Stimulated activated CD8-positive, alpha-beta memory T cell treated with anti-CD3 and anti-CD28 coated beads, Interleukin-4, amount 100 ng/mL, for 4 hours (primary cell): ENCODE measurements around the gene MSI1.

Source experiments
- DNase-seq, 2 donors: peaks; one replicate each; pipeline ENCODE4 v3.0.0-alpha.2; 2020; ENCODE audit warnings: low read depth in 2 of 2, low spot score in 1 of 2

Gene MSI1

DNA sequence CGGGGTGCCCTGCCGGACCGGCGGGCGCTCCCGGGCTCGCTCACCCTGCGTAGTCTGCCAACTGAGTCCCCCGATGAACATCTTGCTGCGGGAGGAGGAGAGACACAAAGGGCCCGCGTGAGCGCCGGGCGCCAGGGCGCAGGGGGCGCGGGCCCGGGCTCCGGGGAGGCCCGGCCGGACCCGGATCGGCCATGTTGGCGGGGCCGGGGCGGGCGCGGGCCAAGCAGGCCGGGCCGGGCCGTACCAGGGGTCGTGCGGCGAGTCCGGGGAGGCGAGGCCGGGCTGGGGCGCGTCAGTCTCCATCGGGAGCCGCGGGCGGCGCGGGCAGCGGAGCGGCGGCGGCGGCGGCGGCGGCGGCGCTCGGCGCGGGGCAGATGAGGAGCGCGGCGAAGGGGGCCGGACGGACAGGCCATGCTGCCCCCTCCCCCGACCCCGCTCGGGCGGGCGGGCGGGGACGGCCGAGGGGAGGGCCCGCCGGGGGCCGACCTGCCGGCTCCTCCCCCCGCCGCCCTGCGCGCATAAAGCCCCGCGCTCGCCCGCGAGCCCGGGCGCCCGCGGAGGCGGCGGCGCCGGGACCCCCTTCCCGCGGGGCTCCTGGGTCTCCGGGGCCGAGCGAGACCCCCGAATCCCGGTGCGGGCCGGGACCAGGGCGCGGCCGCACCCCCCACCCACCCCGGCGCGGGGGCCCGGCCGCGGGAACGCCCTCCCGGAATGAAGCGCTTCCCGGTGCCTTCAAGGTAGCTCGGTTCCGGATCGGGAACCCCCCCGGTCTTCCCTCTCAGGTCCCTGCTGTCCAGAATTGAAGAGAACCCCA is at the start of gene MSI1:
Gene MSI1, minus strand, starts transcription at position 376 of the 814 bp plus-strand sequence. Its CDS starts 73 bp downstream, at position 303.
- no peak for DNase-seq

DNA sequence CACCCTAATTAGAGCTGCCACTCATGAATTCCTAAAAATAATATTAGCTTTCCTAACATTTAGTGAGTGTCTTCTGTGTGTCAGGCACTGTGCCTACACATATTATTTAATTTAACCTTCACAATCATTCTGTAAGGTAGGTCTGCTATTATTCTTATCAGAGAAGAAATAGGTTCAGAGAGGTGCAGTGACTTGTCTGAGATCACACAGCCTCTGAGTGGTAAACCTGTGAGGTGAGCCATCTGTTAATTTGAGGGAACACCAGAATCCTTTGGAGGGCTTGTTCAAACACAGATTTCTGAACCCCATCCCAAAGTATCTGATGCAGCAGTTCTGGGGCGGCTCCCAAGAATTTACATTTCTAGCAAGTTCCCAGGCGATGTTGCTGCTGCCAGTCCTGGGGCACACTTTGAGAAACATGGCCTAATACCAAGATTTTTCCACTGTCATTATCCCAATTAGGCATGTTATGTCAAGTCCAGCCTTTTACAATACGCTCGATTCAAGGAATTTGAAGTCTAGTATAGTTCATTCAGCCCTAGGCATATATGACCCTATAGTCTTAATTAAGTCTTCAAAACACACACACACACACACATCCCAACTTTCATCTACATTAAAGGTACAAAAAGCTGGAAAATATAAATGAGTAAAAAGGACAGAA is 49.1 kb upstream of the MSI1 start:
- no peak for DNase-seq

DNA sequence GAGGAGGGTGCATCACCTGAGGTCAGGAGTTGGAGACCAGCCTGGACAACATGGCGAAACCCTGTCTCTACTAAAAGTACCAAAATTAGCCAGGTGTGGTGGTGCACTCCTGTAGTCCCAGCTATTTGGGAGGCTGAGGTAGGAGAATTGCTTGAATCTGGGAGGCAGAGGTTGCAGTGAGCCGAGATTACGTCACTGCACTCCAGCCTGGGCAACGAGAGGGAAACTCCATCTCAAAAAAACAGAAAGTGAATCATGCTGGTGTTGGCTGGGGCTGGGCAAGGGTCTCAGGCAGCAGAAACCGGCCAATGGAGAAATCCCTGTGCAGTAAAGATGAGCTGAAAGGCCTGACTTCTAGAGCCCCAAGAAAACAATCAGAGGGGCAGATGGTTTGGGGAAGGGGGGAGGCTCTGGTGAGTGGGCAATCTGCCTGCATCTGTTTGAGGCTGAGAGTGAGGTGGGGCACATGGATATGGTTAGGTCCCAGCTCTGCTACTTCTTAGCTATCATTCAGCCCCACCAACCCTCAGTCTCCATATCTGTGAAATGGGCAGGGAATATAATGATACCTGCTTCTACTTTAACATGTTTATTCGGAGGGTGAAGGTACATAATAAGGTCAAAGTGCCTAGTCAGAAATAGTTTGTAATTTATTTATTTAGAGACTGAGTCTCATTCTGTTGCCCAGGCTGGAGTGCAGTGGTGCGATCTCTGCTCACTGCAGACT is 47.7 kb upstream of the MSI1 start:
- DNase-seq, result no peak

DNA sequence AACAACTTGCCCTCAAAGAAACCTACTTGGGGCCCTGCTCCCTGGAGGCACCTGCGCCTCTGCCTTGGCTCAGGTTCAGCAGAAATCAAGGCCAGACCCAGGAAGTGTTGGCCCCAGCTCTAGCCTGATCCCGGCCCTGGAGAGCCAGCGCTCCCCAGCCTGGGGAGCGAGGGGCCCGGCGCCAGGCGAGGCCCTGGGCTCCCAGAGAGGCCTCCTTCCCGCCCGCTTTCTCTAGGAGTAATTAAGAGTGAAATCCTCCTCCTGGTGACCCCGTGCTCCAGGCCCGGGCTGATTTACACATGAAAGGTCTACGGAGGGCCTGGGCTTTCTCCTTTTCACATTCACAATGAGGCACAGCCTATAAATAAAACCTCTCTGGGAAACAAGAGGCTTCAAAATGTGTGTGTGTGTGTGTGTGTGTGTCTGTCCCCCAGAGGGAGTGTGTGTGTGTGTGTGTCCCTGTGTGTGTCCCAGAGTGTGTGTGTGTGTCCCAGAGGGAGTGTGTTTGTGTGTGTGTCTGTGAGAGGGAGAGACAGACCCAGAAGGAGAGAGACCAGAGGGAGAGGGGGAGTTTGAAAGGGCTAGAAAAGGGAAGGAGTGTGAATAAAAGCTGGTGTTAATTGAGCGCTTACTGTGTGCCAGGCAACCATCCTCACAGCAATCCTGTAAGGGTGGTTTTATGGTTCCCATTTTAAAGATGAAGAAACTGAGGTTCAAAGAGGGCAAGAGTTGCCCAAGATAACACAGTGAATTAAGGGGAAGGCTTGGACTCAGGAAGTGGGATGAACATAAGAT is 45.1 kb upstream of the MSI1 start:
- DNase-seq, result no peak

DNA sequence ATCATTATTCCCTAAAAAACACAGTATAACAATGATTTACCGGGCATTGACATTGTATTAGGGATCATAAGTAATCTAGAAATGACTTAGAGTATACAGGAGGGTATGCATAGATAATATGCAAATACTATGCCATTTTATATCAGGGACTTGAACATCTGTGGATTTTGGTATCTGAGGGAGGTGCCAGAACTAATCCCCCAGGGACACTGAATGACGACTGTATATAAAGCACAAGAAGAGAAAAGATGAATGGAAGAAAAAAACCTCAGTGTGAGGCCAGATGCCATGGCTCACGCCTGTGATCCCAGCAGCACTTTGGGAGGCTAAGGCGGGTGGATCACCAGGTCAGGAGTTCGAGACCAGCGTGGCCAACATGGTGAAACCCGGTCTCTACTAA is 43.5 kb upstream of the MSI1 start:
- DNase-seq, result no peak

DNA sequence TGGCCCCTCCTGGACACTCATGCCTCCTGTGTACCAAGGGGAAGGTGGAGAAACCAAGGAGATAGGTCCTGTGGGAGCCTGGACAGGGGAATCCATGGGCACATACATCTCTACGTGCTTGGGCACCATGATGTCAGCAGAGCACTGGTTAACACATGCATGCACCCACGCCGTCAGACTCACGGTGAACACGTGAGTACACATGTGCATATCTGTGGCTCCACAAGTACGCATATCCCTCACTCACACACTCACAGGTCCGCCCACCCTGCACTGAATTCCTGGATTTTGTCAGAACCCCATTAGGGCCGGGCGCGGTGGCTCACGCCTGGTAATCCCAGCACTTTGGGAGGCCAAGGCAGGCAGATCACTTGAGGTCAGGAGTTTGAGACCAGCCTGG is 39.8 kb upstream of the MSI1 start:
- no peak for DNase-seq

DNA sequence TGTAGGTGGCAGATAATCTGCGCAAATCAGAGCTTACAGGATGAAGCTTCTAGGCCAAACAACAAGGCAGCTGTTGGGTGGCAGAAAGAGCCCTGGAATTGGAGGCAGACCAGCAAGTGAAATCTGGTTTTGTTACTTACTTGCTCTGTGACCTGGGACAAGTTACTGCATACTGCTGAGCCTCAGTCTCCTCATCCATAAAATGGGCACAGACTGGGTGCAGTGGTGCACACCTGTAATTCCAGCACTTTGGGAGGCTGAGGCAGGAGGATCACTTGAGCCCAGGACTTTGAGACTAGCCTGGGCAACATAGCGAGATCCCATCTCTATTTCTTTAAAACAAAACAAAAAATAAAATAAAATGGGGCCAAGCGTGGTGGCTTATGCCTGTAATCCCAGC is 37.6 kb upstream of the MSI1 start:
- DNase-seq, result no peak

DNA sequence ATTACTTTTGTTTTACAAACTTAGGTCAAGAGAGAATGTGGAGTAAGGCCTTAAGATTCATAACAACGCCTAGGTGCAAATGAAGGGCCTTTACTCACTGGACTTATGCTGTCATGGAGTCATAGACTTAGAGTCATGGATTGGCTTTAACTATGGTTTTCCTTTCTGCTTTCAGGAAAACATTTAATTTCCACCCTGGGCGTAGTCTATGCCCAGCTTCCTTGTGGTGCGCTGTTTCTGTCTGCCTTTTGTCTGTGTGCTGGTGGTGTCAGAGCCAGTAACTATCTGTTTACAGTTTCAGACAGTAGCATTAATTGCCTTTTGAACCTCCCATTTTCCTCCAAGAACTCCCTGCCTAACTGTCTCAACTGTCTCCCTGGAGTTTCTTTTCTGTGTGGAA is 37.1 kb upstream of the MSI1 start:
- no peak for DNase-seq

DNA sequence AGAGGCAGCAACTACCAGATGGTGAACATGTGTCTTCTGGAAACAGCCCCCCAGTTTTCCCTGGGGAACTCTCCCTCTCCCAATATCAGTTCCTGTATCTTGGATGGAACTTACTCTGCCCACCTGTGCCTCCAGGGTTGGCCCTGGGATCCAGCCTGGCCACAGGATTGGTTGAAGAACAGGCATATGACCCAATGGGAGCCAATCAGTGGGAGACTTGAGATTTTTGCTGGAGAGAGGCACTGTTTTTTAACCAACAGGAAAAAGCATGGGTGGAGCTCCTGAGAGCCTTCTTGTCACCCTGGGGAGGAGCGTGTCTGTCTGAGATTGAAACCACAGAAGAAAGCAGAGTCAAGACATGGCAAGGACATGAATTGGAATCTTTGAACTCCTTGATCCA is 35.3 kb upstream of the MSI1 start:
- DNase-seq, result no peak

DNA sequence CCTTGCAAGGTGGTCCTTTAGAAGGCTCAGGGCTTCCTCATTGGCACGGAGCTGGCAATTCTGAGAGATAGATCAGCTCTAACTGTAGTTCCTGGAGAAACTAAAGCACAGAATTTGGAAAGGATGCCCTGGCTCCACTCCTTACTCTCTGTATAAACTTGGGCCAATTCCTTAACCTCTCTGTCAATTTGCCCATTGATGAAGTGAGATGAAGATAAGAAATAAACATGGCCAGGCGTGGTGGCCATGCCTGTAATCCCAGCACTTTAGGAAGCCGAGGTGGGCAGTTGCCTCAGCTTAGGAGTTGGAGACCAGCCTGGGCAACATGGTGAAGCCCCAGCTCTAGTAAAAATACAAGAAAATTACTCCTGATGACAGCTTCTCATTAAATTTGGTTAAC is 34.9 kb upstream of the MSI1 start:
- DNase-seq, result no peak

DNA sequence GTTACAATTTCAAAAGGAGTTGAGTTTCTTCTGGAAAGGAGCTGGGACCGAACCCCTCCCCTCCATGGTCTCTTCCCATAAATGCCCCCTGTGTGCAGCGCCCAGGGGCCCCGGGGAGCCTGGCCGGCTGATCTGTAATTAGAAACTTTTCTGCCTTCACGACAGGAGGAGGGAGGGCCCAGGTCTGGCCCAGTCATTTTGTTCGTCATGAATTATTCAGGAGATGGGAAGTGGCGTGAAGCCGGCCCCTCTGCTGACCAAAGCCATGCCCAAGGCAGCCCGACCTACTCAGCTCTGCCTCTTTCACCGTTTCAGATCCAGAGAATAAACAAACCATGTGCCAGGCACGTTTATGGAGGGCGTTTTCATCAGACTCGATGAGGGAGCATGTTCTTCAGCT is 33.3 kb upstream of the MSI1 start:
- DNase-seq, result no peak

DNA sequence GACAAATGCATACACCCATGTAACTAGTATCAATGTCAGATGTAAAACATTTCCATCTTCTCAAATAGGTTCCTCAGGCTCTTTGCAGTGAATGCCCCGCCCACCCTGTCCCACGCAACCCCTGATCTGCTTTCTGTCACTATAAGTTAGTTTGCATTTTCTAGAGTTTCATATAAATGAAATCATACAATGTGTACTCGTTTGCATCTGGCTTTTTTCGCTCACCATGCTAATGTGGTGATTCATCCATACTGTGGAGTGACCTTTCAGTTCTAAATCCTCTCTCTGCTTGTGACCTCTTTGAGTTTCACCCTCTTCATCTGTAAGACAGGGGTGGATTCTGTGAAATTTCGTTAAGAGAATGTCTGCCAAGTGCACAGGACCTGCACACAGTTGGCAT is 30.6 kb upstream of the MSI1 start:
- no peak for DNase-seq

DNA sequence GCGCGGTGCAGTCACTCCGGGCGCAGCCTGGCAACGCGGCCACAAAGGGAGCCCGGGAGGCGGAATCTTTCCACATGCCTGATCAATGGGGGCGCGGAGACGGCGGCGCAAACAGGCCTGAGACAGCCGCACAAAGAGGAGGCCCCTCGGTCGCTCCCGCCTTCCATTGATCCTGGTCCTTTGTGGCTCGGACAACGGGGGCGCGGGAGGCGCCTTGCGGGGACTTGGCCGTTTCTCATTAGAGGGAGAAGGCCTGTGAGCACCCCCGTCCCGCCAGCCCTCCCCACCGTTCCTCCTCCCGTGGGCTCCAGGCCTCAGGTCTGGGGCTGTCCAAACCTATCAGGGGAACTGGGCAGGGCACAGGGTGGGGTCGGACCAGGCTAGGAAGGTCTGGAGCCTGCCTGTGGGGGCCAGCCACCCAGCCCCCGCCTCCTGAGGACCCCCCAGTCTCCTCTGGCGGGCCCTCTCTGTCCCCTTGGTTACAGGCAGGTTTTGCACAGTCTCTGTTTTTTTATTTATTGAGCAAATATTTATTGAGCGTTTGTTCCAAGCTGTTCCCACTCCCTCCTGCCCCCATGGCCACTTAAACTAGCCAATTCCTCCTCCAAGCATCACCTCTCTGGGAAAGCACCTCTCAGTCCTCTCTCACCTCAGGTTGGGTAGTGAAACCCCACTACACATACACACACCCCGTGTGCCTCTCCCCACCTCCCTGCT is 29.0 kb upstream of the MSI1 start:
- DNase-seq, result no peak

DNA sequence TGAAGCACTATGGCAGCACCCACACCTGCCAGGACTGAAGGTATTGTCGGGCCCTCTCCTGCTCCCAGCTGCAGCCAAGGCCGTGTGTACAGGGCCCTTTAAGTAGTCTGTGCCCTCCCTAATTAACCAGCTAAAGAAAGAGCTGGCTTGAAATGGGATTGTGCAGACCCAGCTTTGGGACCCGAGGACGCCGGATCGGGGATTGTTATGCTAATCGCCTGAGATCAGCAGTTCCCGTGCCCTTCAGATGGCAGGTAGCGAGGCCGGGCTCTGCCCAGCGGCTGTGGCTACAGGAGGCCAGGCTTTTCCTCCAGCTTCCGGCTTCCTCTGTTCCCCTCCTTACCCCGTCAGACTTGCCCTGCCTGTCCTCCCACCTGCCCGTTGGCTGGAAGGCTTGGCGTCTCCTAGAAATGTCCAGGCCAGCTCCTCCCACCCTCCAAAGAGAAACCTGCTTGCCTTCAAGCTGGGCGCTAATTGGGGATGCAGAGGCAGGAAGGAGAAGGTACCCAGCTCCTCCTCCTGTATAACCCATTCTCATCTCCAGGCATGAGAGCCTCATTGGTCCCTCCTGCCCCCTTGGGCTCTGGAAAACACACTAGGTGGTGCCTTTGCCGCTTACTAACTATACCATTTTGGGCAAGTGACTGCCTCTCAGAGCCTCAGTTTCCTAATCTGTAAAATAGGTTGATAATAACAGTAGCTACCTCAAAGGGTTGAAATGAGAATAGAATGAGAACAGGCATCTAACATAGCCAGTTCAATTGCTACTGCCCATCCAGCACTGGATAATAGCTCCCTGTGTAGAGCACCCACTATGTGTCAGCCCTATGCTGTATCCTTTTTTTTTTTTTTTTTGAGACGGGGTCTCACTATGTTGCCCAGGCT is 25.8 kb upstream of the MSI1 start:
- DNase-seq, result no peak

DNA sequence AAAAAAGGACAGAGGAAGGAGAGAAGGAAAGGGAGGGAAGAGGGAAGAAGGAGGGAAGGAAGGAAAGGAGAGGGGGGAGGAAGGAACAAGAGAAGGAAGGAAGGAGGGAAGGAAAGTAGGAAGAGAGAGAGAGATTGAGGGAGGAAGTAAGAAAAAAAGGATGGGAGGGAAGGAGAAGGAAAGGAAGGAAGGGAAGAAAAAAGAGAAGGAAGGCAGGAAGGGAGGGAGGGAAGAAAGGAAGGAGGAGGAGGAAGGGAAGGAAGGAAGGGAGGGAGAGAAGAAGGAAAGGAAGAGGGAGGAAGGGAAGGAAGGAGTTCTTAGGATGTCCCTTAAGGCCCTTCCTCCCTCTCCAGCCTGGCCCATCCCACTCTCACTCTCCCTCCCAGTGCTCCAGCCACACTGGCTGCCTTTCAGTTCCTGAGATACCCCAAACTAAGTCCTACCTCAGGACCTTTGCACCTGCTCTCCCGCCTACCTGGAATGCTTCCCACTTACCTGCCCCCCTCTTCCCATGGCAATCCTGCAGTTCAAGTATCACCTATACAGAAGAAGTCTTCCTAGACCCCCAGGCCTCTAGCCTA is 21.7 kb upstream of the MSI1 start:
- DNase-seq, result no peak

DNA sequence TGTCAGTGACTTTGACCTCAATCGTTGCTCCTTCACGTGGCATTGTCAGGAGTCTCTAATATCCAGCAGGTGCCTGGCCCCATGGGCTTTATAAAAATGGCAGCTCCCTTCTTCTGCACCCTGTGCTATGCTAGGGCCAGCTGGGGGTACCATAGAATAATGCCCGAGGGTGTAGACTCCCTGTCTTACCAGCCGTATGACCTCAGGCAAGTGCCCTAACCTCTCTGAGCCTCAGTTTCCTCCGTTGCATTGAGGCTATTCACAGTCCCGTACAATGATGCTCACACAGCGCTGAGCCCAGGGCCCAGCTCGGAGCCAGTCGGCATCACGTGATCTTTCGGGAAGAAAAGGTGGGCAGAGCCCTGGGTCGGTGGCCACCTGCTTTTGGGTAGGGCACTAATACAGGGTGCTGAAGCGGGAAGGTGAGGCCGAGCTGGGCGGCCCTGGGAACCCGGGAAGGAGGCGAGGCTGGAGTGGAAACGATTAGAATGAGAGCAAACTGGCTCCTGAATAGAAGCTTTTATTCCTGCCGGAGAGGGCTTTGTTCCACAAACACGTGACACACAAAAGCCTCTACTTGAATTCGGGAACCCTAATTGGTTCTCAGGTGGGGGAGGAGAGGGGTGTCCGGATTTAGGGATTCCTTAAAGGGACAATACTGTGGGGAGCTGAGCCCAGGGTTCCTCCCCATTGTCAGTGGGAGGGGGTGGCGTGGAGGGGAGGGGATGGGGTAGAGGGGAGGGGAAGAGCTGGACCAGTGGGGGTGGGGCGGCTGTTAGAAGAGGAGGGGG is 19.9 kb upstream of the MSI1 start:
- DNase-seq, result no peak

DNA sequence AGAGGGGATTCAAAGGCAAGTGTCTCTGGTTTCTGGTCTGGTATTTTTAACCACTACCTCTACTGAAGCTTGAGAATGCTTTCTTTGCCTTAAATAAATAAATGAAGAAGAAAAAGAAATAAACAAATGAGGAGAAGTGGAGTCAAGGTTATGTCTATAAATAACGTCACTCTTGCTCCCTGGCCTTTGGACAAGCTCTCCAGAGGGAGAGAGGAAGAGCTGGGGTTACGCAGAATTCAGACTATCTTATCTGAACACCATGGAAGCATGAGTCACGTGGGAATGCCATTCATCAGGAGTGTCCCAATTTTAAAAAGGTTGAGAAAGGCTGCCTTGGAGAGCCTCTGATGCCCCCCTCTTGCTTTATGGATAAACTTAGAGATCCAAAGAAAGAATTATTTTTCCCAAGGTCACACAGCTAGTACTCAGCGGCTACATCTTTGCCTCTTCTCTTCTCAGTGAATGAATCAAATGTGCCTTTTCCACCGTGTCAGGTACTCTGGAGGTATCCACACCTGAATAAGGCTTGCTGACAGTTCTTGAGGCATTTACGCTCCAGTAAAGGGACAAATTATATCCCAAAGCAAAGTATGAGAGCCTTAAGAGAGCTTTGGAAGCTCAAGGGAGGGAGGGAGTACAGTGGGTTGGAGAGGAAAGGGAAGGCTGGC is 12.9 kb upstream of the MSI1 start:
- DNase-seq, result no peak

DNA sequence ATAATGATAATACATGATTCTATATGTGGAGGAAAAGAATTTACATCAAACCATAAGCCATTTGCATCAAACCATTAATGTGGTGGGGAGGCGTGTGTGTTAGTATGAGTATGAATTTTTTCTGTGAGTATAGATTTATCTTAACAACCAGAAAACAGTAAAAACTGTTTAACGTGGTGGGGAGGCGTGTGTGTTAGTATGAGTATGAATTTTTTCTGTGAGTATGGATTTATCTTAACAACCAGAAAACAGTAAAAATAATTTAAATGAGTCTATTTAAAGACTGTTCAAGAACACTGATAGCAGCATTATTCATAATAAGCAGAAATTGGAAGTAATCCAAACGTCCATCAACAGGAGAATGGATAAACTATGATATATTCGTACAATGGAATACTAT is 9.1 kb upstream of the MSI1 start:
- no peak for DNase-seq
